Bone marrow (tissue), 2 donors: ENCODE results near the gene DNAJC11.
A peak's percentile ranks its signal among the peaks of the same experiment; 100 is the strongest.
"Not testable (repeated sequence)": the region's sequence is repeated elsewhere in the genome, so short reads cannot be mapped to it uniquely, and the experiment has no call there.

ENCODE experiments used
- DNase-seq, 2 donors: peaks; one replicate each; lab custom pipeline; 2025; lab: John Stamatoyannopoulos, UW

The DNAJC11 gene

GRCh38 chr1:6623269-6623965 lies 78.2 kb downstream of the DNAJC11 start:
- DNase-seq: no peak

GRCh38 chr1:6622396-6623152 lies 79.0 kb downstream of the DNAJC11 start:
- no peak for DNase-seq

- no peak for DNase-seq
These were observed 79.9 kb downstream of the DNAJC11 start for GRCh38 chr1:6621429-6622391.

- no peak for DNase-seq
These were observed 82.6 kb downstream of the DNAJC11 start for GRCh38 chr1:6619045-6619444.

- no peak for DNase-seq
These were observed 86.5 kb downstream of the DNAJC11 start for GRCh38 chr1:6614929-6615785.

- DNase-seq: no peak
These were observed 87.3 kb downstream of the DNAJC11 start for GRCh38 chr1:6614019-6614928.

- DNase-seq: peak; percentile 95 to 97
These were observed 88.1 kb downstream of the DNAJC11 start, which contains the start of gene PHF13 for GRCh38 chr1:6613361-6614018. Gene PHF13 (plus strand): TSS chr1:6613731. CDS start chr1:6614067, 336 bp downstream.

- no peak for DNase-seq
These were observed 88.8 kb downstream of the DNAJC11 start for GRCh38 chr1:6612641-6613360.

- DNase-seq: no peak
These were observed 97.6 kb downstream of the DNAJC11 start for GRCh38 chr1:6603915-6604558.

GRCh38 chr1:6603238-6603914 lies 98.2 kb downstream of the DNAJC11 start:
- DNase-seq: peak; percentile 65 to 90

GRCh38 chr1:6602669-6603237 lies 98.9 kb downstream of the DNAJC11 start, which contains the start of gene KLHL21:
Gene KLHL21 (minus strand): TSS chr1:6602869. CDS start chr1:6602817, 52 bp downstream.
- DNase-seq: peak; percentile 85 to 90

GRCh38 chr1:6601923-6602668 lies 99.5 kb downstream of the DNAJC11 start:
- DNase-seq: no peak

- peak; percentile 71 to 82 for DNase-seq
These were observed 100.3 kb downstream of the DNAJC11 start for GRCh38 chr1:6601049-6601922.

GRCh38 chr1:6600410-6601048 lies 101.1 kb downstream of the DNAJC11 start:
- no peak for DNase-seq

- DNase-seq: not testable (repeated sequence)
These were observed 101.6 kb downstream of the DNAJC11 start for GRCh38 chr1:6599991-6600390.
